Urinary bladder (tissue), 4 donors: ENCODE results near the gene A2M. TPM values are rescaled to one million over a fixed set of nuclear protein-coding genes. Genes with fewer than 3 reads are reported as not detected.
"Not testable (repeated sequence)": the region's sequence is repeated elsewhere in the genome, so short reads cannot be mapped to it uniquely, and the experiment has no call there.

Experiments used
- DNase-seq: peaks from one replicate; pipeline ENCODE4 v3.0.0-alpha.2; 2015; ENCODE audit errors: extremely low spot score
- H3K27ac ChIP-seq: one replicate; pipeline ENCODE4 v1.5.1; 2013; ENCODE audit warnings: low read depth, mild to moderate bottlenecking, moderate library complexity
- H3K36me3 ChIP-seq: one replicate; pipeline ENCODE4 v1.6.1; 2013; ENCODE audit warnings: mild to moderate bottlenecking, moderate library complexity; ENCODE audit not compliant: insufficient read depth
- H3K4me1 ChIP-seq: one replicate; pipeline ENCODE4 v1.6.1; 2013; ENCODE audit warnings: mild to moderate bottlenecking, moderate library complexity; ENCODE audit not compliant: insufficient read depth
- H3K4me3 ChIP-seq: one replicate; pipeline ENCODE4 v1.5.1; 2013; ENCODE audit warnings: low read depth, low read length
- WGBS: extraction: QIAGEN DNeasy Blood & Tissue Kit; methylation state at CpG from one replicate; pipeline ENCODE4 v1.1.7; 2013; 5-methylcytosine and 5-hydroxymethylcytosine counted together
- polyA plus RNA-seq: library from polyadenylated mRNA; stranded (reverse); fragments of 200-250 nt; gene quantifications from one replicate; pipeline ENCODE4 v1.2.3, GENCODE V29; 2013
- total RNA-seq: library from RNA; depleted of rRNA; stranded (reverse); fragments of >200 nt; gene quantifications from one replicate; pipeline ENCODE4 v1.2.3, GENCODE V29; 2014
- donor health status: healthy with polysubstance abuse.
- donor health status: healthy.

Gene A2M
- total RNA-seq (428 TPM), polyA plus RNA-seq (990 TPM)

- no peak for DNase-seq
- Histone ChIP-seq H3K27ac (peak within 1 kb of the TSS; percentile 66), H3K36me3 (peaks cover 2% of the 10 kb centered on the region), H3K4me1 (no peaks in the 10 kb centered on the region), H3K4me3 (peak within 1 kb of the TSS; percentile 59)
- 23% methylated on average over 9 of the region's 9 CpGs for WGBS
These were observed at the start of gene A2M for GRCh38 chr12:9115731-9116559. TSS of gene A2M (minus strand) at chr12:9115919. CDS start at chr12:9115849, 70 bp downstream.

- WGBS = 91% methylated on average over 5 of the region's 5 CpGs
- DNase-seq = no peak
- no peaks in the 10 kb centered on the region for H3K4me1 ChIP-seq
- H3K4me3 ChIP-seq = no peak overlapping the region
- H3K36me3 ChIP-seq = no peaks in the 10 kb centered on the region
- no peak overlapping the region for H3K27ac ChIP-seq
These were observed 47.7 kb upstream of the A2M start for GRCh38 chr12:9163392-9163791.

- Histone ChIP-seq H3K4me1 (no peaks in the 10 kb centered on the region), H3K27ac (no peak overlapping the region), H3K36me3 (no peaks in the 10 kb centered on the region), H3K4me3 (no peak overlapping the region)
- WGBS = 81% methylated on average over 4 of the region's 4 CpGs
- DNase-seq = no peak
These were observed 40.4 kb upstream of the A2M start for GRCh38 chr12:9156119-9156518.

GRCh38 chr12:9149372-9149771 lies 33.7 kb upstream of the A2M start:
- H3K27ac ChIP-seq = no peak overlapping the region
- WGBS = 77% methylated on average over 6 of the region's 6 CpGs
- no peak overlapping the region for H3K4me3 ChIP-seq
- H3K4me1 ChIP-seq = no peaks in the 10 kb centered on the region
- DNase-seq = no peak
- no peaks in the 10 kb centered on the region for H3K36me3 ChIP-seq

- Histone ChIP-seq H3K4me3 (no peak overlapping the region), H3K27ac (no peak overlapping the region), H3K36me3 (no peaks in the 10 kb centered on the region), H3K4me1 (no peaks in the 10 kb centered on the region)
- DNase-seq = no peak
- WGBS = 81% methylated on average over 2 of the region's 2 CpGs
These were observed 33.2 kb upstream of the A2M start for GRCh38 chr12:9148926-9149325.

GRCh38 chr12:9147461-9147860 lies 31.7 kb upstream of the A2M start:
- Histone ChIP-seq H3K4me1 (no peaks in the 10 kb centered on the region), H3K4me3 (no peak overlapping the region), H3K27ac (no peak overlapping the region), H3K36me3 (no peaks in the 10 kb centered on the region)
- 96% methylated on average over 2 of the region's 2 CpGs for WGBS
- no peak for DNase-seq

GRCh38 chr12:9144730-9145106 lies 29.0 kb upstream of the A2M start:
- Histone ChIP-seq H3K36me3 (no peaks in the 10 kb centered on the region), H3K4me3 (no peak overlapping the region), H3K4me1 (no peaks in the 10 kb centered on the region), H3K27ac (no peak overlapping the region)
- 62% methylated on average over 4 of the region's 4 CpGs for WGBS
- DNase-seq = no peak

- DNase-seq = no peak
- no peaks in the 10 kb centered on the region for H3K4me1 ChIP-seq
- no peak overlapping the region for H3K27ac ChIP-seq
- no peaks in the 10 kb centered on the region for H3K36me3 ChIP-seq
- no peak overlapping the region for H3K4me3 ChIP-seq
- WGBS = 91% methylated on average over 3 of the region's 3 CpGs
These were observed 28.4 kb upstream of the A2M start for GRCh38 chr12:9143929-9144729.

- Histone ChIP-seq H3K27ac (no peak overlapping the region), H3K4me1 (no peaks in the 10 kb centered on the region)
- WGBS = 59% methylated on average over 2 of the region's 2 CpGs
These were observed 27.4 kb upstream of the A2M start for GRCh38 chr12:9143137-9143536.

GRCh38 chr12:9139588-9140290 lies 24.0 kb upstream of the A2M start:
- H3K36me3 ChIP-seq, H3K4me3 ChIP-seq, DNase-seq, H3K4me1 ChIP-seq, H3K27ac ChIP-seq: not testable (repeated sequence)
- WGBS = 53% methylated on average over 2 of the region's 2 CpGs

More at GRCh38 chr12:9143137-9143536, 27.4 kb upstream of the A2M start:
- Histone ChIP-seq H3K4me3 (no peak overlapping the region), H3K36me3 (no peaks in the 10 kb centered on the region)
- DNase-seq = no peak

GRCh38 chr12:9135903-9136310 lies 20.2 kb upstream of the A2M start:
- Histone ChIP-seq H3K27ac (no peak overlapping the region), H3K36me3 (no peaks in the 10 kb centered on the region), H3K4me1 (no peaks in the 10 kb centered on the region), H3K4me3 (no peak overlapping the region)
- no peak for DNase-seq
- WGBS = 77% methylated on average over 5 of the region's 5 CpGs

GRCh38 chr12:9134981-9135628 lies 19.4 kb upstream of the A2M start:
- Histone ChIP-seq H3K4me3 (peak overlapping the region; percentile 21), H3K4me1 (no peaks in the 10 kb centered on the region), H3K36me3 (no peaks in the 10 kb centered on the region), H3K27ac (peak overlapping the region; percentile 71)
- WGBS = 41% methylated on average over 16 of the region's 16 CpGs
- no peak for DNase-seq

- 28% methylated on average over 1 of the region's 1 CpG for WGBS
- DNase-seq = no peak
- Histone ChIP-seq H3K4me1 (no peaks in the 10 kb centered on the region), H3K4me3 (no peak overlapping the region), H3K36me3 (no peaks in the 10 kb centered on the region), H3K27ac (no peak overlapping the region)
These were observed 17.6 kb upstream of the A2M start for GRCh38 chr12:9133216-9133916.
